ENCODE measurements around the gene BMPR1B.

DNA sequence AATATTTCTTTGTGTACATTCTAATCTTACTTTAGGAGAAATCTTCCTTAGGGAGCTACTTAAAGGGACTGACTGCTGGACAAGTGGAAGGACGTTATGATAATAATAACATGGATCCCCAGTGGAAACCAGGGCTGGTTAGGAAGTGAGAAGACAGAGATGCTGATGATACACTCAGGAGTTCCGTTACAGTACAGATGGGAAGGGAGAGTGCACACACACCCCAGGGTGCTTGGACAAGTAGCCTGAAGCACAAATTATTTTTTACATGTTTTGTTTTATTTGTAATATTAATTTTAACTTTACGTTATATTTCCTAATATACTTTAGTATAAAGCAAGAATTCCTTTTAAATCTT is 84.1 kb downstream of the BMPR1B start:
- TF ChIP-seq, protein P1, sequence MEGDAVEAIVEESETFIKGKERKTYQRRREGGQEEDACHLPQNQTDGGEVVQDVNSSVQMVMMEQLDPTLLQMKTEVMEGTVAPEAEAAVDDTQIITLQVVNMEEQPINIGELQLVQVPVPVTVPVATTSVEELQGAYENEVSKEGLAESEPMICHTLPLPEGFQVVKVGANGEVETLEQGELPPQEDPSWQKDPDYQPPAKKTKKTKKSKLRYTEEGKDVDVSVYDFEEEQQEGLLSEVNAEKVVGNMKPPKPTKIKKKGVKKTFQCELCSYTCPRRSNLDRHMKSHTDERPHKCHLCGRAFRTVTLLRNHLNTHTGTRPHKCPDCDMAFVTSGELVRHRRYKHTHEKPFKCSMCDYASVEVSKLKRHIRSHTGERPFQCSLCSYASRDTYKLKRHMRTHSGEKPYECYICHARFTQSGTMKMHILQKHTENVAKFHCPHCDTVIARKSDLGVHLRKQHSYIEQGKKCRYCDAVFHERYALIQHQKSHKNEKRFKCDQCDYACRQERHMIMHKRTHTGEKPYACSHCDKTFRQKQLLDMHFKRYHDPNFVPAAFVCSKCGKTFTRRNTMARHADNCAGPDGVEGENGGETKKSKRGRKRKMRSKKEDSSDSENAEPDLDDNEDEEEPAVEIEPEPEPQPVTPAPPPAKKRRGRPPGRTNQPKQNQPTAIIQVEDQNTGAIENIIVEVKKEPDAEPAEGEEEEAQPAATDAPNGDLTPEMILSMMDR (IDR thresholded peaks at IDR 0.05; ENCODE audit: poor library complexity): no peak
- TF ChIP-seq EZH2 (IDR thresholded peaks at IDR 0.05; ENCODE audit: borderline replicate concordance) (no peak), EZH2phosphoT487 (IDR thresholded peaks at IDR 0.05; ENCODE audit: low read depth, severe bottlenecking, unreplicated experiment) (no peak)

Measured in hepatocyte (in vitro differentiated cells).